Adipose tissue (tissue), 3 donors: Measurements from ENCODE around the gene GJA9. TPM values are rescaled to one million over a fixed set of nuclear protein-coding genes. Genes with fewer than 3 reads are reported as not detected.
A peak's percentile ranks its signal among the peaks of the same experiment; 100 is the strongest.
"Not testable (repeated sequence)": the region's sequence is repeated elsewhere in the genome, so short reads cannot be mapped to it uniquely, and the experiment has no call there.

ENCODE experiments used
- H3K27ac ChIP-seq: one replicate; pipeline ENCODE4 v1.5.1; 2013; ENCODE audit warnings: low read depth, low read length
- WGBS, 3 donors: extraction: QIAGEN DNeasy Blood & Tissue Kit; methylation state at CpG; one replicate each; pipeline ENCODE4 v1.1.7; 2013; 5-methylcytosine and 5-hydroxymethylcytosine counted together
- polyA plus RNA-seq, 3 donors: library from polyadenylated mRNA; stranded (reverse); fragments of 200-250 nt; gene quantifications; one replicate each; pipeline ENCODE4 v1.2.3, GENCODE V29; 2013
- donor health status: healthy with polysubstance abuse.
- donor health status: Bipolar disorder and iron deficiency.
- donor health status: healthy.

The GJA9 gene
- polyA plus RNA-seq, 3 donors, result 0.04 TPM; not detected in 2

DNA sequence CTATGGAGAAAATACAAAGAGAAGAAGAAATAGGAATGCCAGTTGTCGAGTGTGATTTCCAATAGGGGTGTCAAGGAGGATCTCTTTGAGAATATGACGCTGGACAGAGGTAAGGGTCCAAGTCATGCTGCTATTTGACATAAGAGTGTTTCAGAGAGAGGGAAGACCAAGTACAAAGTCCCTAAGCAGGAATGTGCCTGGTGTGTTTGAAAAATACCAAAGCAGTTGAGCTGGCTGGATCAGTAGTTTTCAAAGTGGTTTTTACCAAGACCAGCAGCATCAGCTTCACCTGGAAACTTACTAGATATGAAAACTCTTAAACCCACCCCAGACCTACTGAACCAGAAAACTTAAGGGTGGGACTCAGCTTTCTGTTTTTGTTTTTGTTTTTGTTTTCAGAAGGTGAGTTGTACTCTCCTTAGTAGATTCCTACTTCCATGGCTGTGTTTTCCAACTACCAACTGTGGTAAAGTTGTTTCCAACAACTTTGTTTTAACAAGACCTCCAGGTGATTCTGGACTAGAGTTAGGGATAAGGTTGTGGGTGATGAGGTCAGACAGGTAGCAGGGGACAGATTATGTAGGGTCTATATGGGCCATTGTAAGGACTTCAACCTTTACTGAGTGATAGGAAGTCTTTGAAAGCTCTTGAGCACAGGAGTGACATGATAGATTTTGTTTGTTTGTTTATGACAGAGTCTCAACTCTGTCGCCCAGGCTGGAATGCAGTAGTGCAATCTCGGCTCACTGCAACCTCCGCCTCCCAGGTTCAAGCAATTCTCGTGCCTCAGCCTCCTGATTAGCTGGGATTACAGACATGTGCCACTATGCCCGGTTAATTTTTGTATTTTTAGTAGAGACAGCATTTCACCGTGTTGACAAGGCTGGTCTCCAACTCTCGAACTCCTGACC is 7.3 kb upstream of the GJA9 start:
- H3K27ac ChIP-seq, result no peak overlapping the region
- WGBS, 3 donors, result 83 to 90% (median 90%) methylated on average over 9 of the region's 9 CpGs

DNA sequence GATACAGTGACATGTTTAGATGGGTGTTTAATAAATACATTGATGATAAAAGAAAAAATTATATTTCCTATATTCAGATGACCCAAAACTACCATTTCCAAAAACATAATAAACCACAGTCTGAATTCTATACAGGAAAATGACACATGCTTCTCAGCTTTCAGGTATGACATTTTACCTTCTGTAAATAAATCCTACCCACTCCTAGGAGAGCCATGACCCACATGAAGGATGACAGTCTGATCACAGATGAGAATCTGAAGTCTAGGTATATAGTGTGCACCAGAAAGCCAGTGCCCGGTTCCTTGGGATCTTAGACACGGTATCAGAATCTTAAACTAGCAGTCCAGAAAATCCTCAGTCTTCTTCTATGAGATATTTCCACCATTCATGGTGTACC is 3.7 kb upstream of the GJA9 start:
- WGBS, 3 donors, result 93 to 97% (median 95%) methylated on average over 2 of the region's 2 CpGs
- no peak overlapping the region for H3K27ac ChIP-seq

DNA sequence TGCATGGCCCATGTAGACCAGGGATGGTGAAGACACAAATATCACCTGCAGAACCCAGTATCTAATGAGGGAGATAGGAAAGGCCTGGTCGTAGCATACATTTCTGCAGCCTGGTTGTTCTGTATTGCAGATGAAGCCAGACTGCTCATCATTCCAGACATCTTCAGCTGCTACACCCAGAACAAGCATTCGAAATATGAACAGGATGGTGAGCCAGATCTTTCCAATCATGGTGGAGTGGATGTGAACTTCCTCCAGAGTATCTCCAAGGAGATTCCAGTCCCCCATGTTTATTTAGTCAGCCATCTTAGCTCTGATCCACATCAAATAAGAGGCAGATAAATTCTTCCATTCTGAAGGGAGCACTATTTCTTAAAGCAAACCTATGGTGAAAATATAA is 5.6 kb downstream of the GJA9 start:
- no peak overlapping the region for H3K27ac ChIP-seq
- WGBS, 3 donors, result 86 to 91% (median 89%) methylated on average over 2 of the region's 2 CpGs

DNA sequence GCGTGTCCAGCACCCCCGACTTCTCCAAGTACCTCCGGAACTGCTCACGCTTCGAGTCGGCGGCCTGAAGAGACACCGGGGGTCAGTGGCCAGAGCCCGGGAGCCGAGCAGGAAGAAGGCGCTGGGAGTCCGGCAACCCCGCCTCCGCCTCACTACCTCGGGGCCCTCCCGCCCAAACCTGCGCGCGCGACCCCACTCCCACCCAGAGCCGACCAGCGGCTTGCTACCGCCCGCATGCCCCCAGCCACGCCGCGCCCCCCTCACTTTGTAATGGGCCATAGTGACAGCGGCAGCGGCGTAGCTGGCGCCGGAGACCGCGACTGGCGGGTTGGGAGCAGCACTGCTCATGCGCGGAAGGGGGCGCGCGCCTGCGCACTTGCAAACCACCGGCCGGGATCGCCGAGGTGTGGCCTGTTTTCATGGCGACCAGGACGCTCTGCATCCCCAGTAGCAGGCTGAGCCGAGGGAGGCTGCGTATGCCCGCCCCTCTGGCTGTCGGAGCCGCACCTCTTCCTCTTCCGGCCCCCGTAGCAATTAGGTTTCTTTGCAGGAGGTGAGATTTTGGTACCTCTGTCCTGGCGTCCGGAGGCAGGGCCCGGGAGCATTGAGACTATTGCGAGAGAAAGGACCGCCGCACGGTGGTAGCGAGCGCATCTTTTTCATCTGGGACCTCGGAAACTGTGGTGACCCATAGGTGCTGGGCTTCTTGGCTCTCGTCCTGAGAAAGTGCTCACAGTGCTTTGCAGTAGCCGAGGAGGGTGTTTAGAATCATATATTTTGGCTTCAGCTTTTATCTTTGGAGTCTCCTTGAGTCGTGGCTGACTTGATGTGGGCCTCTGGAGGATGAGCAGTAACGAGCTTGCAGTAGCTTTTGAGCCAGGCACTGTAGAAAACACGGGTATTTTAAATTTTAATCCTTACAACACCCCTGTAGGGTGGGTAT is 8.1 kb downstream of the GJA9 start, which contains the start of gene MYCBP:
TSS of gene MYCBP (minus strand) at position 322 of the 943 bp plus-strand sequence. CDS start at position 279, 43 bp downstream.
- WGBS, 3 donors, result 0 to 1% (median 0%) methylated on average over 63 to 69 of the region's 69 CpGs
- H3K27ac ChIP-seq, result peak within 1 kb of the TSS; percentile 2

- WGBS, 3 donors, result 3 to 5% (median 5%) methylated on average over 24 to 25 of the region's 25 CpGs
- H3K27ac ChIP-seq, result peak overlapping the region; percentile 2
Measured at GRCh38 chr1:38872401-38873026, 8.9 kb downstream of the GJA9 start.

- 78 to 94% (median 92%) methylated on average over 8 of the region's 8 CpGs for WGBS, 3 donors
- H3K27ac ChIP-seq, result no peak overlapping the region
Measured at GRCh38 chr1:38870996-38871395, 10.4 kb downstream of the GJA9 start.

DNA sequence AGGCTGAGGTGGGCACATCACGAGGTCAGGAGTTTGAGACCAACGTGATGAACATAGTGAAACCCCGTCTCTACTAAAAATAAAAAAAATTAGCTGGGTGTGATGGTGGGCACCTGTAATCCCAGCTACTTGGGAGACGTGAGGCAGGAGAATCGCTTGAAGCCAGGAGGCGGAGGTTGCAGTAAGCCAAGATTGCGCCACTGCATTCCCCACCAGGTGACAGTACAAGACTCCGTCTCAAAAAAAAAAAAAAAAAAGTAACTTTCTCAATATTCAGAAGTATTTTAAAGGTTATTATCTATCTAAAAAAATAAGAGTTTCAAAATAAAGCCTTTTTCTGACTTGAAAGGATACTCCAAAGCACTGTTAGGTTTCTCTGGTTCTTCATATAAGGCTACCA is 14.2 kb downstream of the GJA9 start:
- H3K27ac ChIP-seq, result no peak overlapping the region
- 85 to 93% (median 91%) methylated on average over 8 of the region's 8 CpGs for WGBS, 3 donors

GRCh38 chr1:38865112-38865715 is 16.2 kb downstream of the GJA9 start:
- no peak overlapping the region for H3K27ac ChIP-seq
- 69 to 87% (median 72%) methylated on average over 4 of the region's 4 CpGs for WGBS, 3 donors

- 4 to 12% (median 5%) methylated on average over 6 of the region's 6 CpGs for WGBS, 3 donors
- H3K27ac ChIP-seq, result no peak overlapping the region
Measured at GRCh38 chr1:38860454-38860795, 21.0 kb downstream of the GJA9 start.

DNA sequence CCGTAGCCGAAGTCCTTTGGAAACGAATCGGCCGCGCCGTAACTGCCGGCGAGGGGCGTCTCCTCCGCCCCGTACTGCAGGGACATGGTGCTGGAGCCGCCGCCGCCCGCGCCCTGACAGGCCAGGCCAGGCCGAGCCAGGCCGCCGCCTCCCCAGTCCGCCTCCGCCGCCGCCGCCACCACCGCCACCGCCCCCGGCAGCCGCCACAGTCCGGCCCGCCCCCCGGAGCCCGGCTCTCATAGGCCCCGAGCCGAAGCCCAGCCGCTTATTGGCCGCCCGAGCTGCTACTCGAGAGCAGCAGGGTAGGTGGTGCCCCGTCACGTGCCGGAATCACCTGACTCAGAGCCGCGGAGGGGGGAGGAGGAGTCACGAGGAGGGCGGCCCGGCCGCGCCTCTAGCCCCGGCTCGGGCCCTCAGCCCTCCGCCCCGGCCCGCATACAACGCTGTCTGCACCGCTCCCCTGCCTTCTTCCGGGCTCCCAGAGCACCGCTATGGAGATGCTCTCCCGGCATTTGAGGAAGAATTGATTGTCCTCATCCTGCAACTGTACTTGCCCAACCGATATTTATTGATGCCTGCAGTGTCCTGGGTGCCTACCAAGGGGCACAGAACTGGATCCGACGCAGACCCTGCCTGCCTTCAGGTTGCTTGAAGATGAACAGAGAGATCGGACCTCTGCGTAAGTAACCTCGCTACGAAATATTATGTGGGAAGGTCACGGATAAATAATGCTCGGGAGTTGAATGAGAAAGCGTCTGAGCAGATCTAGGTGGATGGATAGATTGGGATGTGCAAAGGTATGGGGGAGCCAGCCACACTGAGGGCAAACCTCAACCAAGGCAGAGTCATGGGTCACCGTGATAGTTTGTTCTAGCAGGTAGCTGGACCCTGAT is 21.6 kb downstream of the GJA9 start, which contains the start of gene RRAGC:
TSS of gene RRAGC (minus strand) at position 212 of the 893 bp plus-strand sequence. CDS start at position 86, 126 bp downstream.
- WGBS, 3 donors, result 0 to 1% (median 1%) methylated on average over 40 to 70 of the region's 70 CpGs
- H3K27ac ChIP-seq, result peak within 1 kb of the TSS; percentile 61

DNA sequence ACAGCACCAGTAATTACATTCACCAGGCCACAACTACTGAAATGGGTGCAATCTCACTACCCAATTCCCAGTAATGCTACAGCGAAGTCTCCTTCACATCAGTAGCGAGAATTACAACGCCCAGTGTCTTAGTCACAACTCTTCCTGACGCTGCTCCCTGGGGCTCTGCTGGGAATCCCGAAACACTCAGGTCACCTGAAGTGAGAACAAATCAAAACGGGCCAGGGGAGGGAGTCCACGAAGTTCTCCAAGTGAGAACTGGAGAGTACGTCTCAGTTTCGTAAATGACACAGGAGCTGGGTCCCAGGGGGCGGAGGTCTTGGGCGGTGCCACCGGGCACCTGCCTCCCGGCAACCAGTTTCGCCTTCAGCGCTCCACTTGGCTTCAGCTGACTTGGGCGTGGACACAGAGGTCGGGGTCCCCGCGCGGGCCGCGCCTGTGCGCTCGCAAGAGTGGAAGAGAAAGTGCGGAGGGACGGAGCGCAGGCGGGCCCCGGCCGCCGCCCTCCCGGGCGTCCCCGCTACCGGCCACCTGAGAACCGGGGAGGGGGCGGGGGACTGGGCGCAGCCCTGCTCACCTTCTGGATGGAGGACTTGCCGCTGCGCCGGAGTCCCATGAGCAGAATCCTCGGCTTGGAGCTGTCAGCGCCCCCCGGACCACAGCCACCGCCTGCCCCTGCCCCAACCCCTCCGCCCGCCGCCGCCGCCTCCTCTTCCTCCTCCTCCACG is 22.4 kb downstream of the GJA9 start:
- 0 to 1% (median 1%) methylated on average over 41 to 51 of the region's 51 CpGs for WGBS, 3 donors
- H3K27ac ChIP-seq, result peak overlapping the region; percentile 61

- no peak overlapping the region for H3K27ac ChIP-seq
- 83 to 87% (median 87%) methylated on average over 4 of the region's 4 CpGs for WGBS, 3 donors
Measured at GRCh38 chr1:38852780-38853179, 28.6 kb downstream of the GJA9 start.

GRCh38 chr1:38848071-38848470 is 33.3 kb downstream of the GJA9 start:
- no peak overlapping the region for H3K27ac ChIP-seq
- 52 to 89% (median 70%) methylated on average over 1 of the region's 1 CpG for WGBS, 3 donors

GRCh38 chr1:38846210-38846609 is 35.2 kb downstream of the GJA9 start:
- WGBS, 3 donors, result 76 to 90% (median 90%) methylated on average over 3 of the region's 3 CpGs
- no peak overlapping the region for H3K27ac ChIP-seq

DNA sequence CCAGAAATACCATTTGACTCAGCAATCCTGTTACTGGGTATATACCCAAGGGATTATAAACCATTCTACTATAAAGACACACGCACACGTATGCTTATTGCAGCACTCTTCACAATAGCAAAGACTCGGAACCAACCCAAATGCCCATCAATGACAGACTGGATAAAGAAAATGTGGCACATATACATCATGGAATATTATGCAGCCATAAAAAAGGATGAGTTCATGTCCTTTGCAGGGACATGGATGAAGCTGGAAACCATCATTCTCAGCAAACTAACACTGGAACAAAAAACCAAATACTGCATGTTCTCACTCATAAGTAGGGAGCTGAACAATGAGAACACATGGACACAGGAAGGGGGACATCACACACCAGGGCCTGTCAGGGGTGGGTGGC is 36.3 kb downstream of the GJA9 start:
- H3K27ac ChIP-seq, result not testable (repeated sequence)
- 95 to 100% (median 96%) methylated on average over 3 of the region's 3 CpGs for WGBS, 3 donors

DNA sequence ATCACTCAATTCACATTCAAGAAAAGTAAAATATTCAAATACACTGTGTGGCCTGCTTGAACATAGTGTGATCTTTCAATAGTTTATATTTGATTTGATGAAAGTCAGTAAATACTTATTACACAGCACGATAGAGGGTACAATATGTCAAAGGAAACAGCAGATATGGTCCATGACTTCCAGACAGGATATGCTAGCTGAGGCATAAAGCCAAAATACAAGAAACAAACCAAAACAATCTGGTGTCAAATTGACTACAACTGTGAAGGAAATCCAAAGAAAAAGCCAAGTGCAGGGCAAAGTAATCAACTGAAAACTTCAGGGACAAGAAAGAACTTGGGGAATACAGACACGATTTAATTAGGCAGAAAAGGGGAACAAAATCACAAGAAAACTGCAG is 41.1 kb downstream of the GJA9 start:
- 42 to 80% (median 47%) methylated on average over 2 of the region's 2 CpGs for WGBS, 3 donors
- H3K27ac ChIP-seq, result no peak overlapping the region

DNA sequence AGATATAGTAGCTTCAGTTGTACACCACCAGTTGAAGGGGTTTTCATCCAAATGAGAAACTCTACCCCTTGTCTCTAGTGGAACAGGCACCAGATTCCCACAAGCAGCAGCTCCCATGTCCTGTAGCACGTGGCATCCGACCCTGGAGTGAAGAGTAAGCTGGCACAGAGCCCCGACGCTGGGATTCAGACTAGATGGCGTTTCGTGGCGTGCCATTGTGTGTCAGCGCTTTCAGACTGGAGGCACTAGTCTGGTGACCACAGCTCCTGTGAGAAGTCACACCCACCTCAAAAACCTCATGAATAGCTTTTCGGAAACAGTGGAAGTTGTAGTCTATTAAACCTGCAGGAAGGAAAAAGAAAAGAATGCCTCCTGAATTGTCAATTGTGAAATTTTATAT is 42.0 kb downstream of the GJA9 start:
- H3K27ac ChIP-seq, result no peak overlapping the region
- WGBS, 3 donors, result 66 to 85% (median 68%) methylated on average over 9 of the region's 9 CpGs
